HPDE6-E6E7 (cell line): Measurements from ENCODE around the gene MFSD6L.

Experiments used
- DNase-seq: peaks from one replicate; pipeline ENCODE4 v3.0.0; 2011; ENCODE audit warnings: missing footprints; ENCODE audit errors: extremely low spot score

Gene MFSD6L

DNA sequence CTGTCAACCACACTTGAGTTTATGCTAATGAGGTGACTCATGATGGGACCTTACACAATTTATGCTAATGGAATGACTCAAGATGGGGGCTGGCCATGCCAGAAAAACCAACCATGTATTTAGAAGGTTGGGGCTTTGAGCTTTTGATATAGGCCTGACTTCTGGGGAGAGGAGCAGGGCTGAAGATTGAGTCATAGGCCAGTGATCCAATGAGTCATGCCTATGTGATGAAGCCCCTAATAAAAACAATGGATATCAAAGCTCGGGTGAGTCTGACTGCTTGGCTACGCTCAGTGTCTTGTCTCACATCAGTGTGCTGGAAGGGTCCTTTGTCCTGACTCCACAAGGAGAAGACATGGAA, 7.3 kb downstream of the MFSD6L start:
- no peak for DNase-seq

DNA sequence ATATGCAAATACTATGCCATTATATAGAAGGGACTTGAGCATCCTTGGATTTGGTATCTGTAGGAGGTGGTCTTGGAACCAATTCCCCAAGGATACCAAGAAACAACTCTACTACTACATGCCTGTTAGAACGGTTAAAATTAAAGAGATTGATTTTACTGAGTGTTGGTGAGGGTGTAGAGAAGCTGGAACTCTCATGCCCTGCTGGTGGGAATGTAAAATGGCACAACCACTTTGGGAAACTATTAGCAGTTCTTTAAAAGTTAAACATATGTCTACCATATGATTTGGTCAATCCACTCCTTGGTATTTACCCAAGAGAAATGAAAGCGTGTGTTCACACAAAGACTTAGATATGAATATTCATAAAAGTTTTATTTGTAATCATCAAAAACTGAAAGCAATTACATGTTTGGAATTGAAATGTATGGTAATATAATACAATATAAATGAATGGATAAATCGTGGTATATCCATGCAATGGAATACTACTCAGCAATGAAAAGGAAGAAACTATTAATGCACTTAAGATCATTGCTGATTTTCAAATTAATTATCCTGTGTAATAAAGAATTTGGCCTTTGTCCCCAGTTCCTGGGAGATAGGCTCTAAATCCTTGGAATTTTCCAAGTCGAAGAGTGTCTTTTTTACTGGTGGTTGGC, 7.8 kb downstream of the MFSD6L start:
- DNase-seq, result no peak

DNA sequence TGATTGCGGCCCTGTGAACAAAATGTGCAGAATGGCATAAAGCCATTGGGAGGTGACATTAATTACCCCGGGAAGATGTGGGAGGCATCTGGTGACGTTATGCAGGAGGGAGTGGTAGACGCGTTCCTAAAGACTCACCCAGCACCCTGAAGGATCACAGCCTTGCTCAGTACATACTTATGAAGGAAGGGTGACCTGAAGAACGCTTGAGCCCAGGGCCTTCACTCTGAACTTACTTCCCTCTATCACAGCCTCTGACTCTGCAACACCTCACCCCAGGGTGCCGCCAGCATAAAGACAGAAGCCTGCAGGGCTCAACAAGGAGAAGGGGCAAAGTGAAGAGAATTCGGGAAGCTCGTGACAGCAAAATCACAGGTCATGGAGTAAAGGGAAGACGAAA, 9.4 kb downstream of the MFSD6L start:
- DNase-seq, result no peak

DNA sequence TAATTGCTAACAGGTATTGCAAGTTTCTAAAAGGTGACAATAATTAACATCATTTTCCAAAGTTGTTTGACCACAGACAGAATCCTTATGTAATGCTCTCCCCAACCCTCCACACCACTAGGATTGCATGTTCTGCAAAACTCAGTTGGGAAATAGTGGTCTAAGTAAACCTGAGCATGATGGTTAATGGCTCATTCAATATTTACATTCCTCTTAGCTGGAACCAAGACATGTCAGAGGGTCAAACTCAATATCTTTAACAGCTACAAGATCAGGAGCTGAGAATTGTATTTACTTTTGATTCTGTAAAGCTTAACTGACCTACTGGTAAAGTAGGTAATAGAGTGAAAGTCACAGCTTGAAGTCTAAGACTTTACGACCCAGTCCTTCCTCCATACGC, 10.2 kb downstream of the MFSD6L start:
- no peak for DNase-seq

DNA sequence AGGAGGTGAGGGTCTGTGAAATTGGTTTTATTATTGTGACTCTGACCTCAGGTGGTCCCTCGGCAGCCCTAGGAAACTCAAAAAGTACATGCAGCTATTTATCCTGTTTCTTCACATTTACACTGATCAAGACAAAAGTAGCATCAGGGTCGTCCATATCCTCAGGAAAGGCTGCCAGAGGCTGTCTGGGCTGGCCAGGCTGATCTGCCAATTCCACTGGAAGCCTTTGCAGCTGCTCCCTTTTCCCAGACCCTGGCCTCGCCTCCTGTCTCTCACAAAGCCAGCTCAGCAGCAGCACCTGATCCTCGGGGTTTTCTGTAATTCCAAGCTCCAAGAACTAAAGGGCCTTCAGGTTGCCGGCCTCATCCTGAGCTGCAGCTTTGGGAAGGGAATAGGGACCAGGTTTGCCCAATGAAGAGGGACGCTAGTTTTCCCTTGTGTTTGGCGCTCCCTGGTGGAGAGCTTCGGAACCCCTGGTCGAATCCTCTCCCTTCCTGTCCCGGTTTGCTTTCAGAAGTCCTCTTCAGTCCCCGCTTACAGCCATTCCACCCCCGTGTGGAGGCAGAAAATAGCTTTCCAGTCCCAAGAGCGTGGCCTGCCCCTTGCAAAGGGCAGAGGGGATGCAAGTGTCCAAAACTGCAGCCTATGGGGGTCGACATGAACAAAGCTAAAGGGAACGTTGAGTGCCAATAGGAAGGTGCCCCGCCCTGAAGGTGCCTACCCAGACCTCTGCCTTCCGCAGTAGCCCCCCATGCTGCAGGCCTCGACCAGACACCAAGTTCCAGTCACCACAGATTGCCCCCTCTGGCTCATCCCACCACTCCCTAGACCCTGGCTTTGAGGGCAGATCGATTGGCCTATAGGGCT, 13.4 kb downstream of the MFSD6L start:
- DNase-seq, result peak; percentile 42

DNA sequence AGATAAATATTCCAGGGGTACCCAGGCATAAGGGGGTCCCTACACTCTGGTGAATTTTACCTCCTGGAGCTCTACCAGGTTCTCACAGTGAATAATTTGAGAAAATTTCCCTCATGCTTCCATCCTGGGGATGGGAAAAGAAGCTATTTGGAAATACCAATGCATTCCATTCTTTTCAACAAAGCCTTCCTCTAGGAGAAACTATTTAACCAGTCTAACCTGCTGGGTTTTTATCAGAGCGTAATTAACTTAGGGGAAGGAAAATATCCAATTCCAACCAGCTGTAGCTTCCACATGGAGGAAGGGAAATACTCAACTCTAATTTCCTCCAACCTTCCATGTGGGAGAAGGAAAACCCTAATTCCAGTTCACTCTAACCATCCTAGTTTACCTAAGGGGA, 17.0 kb downstream of the MFSD6L start:
- no peak for DNase-seq

DNA sequence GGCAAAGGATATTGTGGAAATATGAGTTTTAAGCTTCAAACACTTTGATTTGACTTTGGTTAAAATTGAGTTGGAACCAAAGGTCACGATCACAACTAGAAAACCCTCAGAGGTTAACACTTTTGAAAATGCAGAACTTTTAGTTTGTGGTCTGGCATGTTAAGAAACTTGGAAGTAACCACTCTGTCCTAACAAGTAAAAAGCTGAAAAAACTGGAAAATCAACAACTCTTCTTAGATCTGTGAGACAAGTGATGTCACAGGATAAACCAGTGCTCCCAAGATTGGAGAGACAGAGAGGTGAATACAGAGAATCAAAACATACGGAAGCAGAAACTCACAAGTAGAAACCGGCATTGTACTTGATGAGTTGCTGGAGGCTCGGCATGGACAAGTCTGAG, 17.4 kb downstream of the MFSD6L start:
- no peak for DNase-seq

DNA sequence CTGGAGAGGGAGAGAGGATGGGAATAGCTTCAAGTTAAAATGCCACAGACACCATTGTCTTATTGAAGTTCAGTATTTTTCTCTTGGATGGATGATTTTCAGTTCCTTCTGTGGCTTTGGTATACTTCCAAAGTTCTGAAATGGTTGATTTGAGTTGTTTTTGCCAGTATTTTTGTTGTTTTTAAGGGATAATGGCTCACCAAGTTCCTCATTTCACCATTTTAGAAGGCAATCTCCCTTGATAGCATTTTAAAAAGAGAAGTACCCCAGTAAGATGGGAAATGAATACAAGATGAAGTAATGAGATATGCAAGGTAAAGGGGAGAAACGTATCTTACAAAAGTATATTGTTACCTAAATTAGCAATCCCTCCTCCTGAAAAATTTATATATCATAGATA, 22.3 kb downstream of the MFSD6L start:
- DNase-seq, result no peak

DNA sequence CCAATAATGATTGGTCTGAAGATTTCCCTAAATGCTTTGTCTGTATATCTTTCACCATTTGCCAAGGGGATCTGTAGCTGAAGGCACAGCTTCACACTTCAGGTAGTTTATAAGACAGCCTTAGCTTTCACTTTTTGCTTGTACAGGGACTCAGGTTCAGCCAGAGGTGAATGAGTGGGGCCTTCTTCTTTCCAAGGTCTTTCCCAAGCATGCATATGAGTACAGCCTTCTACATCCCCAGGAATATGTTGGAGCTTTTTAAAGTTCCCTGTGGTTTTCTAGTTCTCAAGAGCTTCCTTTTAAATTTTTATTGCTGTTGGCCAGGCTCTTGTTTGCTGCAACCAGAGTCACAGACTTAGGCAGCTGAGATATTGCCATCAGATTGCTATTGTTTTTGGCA, 22.9 kb downstream of the MFSD6L start:
- DNase-seq, result no peak

DNA sequence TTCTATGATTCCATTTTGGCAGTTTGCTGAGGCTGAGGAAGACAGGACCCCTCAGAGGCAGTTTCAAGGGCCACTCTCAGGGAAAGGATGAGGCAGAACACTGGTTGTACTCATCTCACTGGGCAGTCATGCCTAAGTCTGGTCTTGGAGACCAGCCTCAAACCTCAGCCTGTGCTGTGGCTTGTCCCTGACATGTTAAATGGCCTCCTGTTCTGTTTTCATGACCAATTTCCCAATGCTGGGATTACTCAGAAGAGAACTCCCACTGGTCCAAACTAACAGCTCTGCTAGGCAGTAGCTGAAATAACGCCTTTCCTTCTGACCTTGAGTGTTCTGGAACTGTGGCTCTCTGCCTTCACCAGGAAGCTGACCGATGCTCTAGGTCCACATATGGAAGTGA, 32.4 kb downstream of the MFSD6L start:
- DNase-seq, result no peak

DNA sequence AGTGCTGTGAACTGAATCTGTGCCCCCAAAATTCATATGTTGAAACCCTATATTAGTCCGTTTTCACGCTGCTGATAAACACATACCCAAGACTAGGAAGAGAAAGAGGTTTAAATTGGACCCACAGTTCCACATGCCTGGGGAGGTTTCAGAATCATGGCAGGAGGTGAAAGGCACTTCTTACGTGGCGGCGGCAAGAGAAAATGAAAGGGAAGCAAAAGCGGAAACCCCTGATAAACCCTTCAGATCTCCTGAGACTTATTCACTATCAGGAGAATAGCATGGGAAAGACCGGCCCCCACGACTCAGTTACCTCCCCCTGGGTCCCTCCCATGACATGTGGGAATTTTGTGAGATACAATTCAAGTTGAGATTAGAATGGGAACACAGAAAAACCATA, 37.2 kb downstream of the MFSD6L start:
- DNase-seq, result no peak

DNA sequence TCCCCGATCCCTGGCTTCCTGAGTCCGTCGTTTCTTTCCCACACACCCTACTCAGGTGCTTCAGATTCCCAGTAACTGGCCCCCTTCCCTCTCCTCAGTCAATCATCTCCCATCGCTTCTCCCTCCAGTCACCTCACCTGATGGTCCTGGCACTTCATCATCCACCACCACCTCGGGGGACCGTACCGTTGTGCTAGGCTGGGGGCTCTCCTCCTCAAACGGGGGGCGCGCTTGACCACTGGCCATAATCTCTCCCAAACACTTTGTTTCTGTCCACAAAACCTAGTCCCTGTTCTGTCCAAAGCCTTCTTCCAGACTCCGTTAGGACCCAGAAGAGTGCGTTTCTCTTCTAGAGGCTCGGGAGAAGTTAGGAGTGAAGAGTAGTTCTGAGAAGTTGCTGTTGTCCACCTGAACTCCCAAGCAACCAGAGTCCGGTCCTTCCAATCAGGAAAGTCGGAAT, 41.0 kb downstream of the MFSD6L start, which contains the start of gene SPDYE4:
Gene SPDYE4 (minus strand): TSS at position 410 of the 460 bp plus-strand sequence. CDS start 164 bp downstream, at position 246.
- DNase-seq, result no peak

DNA sequence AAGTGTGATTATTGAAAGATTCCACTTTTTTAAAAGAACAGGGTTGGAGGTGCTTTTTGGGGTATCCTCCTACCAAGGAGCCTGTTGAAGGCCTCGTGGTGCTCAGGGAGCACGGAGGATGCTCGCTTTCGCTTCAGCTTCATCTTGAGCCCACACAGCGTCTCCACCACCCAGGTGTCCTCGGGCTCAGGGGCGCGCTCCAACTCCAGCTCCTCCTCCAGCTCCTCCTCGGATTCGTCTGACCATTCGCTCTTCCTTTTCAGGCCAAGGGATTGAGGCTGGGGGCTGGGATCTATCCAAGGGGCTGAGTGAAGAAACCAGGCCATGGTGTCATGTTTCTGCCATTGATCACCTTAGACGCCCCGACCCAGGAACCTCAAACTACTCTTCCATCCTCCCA, 42.0 kb downstream of the MFSD6L start:
- DNase-seq, result no peak

DNA sequence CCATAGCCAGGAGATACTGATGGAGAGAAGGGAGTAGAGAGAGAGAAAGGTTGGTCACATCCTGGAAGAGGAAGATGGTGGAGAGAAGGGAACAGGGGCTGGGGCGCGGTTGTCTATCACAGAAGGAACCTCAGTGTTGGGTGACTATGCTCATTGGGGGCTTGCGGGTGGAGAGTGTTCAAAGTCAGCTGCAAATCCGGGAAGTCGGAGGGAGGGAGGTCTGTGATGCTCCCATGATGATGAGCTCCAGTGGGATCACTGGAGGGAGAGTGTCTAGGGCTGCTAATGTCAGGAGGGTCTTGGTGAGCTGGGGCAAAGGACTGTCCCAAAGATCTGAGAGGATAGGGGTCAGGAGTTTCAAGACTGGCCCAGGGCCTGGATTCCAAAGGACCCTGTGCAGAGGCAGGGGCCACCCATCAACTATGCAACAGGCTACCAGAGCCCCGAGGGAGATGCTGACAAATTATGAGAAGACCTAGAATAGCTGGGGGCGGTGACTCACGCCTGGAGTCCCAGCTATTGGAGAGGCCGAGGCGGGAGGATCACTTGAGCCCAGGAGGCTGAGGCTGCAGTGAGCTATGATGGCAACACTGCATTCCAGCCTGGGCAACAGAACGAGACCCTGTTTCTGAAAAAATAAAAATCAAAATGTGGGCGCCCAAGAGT, 43.4 kb downstream of the MFSD6L start:
- DNase-seq, result no peak

DNA sequence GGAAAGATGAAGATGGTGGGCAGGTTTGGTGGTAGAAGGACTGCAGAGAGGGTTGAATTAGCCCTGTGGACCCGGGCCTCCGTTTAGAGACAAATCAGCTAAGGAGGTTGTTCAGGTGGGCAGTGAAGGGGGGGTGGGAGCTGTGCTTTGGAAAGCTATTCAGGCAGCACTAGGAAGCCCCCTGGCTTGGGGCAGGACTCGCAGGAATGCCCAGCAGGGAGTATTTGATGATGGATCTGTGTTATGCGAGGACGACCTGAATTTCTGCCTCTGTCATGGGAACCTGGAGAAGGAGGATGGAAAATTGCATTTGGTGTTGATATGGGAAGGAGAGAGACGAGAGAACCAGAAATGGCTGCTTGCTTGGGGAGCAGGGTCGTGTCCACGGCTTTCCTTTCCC, 44.3 kb downstream of the MFSD6L start:
- DNase-seq, result no peak

DNA sequence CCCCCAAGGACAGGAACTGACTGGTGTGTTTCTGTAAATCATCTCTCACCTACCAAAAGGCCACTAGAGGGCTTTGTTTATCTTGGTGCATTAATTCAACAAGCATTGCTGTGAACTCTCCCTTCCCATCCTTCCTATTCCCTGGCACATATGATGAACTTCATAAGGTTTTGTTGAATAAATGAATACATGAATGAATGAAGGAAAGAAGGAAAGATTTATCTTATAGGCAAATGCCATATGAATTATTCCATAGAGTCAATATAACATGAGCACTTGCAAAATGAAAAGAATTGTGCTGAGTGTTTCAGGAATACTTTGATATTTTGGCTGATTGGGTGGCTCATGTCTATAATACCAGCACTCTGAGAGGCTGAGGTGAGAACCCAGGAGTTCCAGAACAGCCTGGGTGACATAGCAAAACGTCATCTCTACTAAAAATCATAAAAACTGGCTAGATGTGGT, 45.2 kb downstream of the MFSD6L start:
- DNase-seq, result no peak

DNA sequence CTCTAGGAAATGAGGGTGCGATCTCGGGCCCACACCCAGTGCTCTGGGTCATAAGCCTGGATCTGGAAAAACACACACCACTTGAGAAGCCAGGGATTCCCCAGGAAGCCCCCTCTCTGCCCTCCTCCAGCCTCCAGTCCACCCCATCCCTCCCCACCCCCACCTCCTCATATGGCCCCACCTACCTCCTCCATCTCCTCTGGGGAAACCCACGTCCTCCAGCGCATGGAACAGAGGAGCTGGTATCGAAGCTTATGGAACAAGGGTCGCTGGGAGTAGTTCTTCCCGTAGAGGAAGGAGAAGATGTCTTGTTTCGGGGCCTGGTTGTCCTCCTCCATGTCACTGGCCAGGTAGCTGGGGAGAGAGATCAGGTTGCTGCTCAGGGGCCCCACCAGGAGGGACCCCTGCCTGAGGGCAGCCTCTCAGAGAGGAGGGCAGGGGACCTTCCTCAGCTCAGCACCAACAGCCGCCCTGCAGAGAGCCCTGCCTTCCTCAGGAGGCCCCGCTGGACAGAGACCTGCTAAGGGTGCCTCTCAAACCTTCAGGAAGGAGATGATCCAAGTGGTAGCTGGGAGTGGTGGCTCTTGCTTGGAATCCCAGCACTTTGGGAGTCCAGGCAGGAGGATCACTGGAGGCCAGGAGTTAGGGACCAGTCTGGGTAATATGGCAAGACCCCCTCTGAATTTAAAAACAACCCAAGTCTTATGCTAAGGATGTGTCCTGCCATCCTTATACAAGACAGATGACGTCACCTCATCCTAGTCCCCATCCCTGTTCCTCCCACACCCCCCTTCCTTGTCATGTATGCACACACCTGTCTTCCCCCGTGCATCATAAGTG, 45.8 kb downstream of the MFSD6L start:
- DNase-seq, result no peak

DNA sequence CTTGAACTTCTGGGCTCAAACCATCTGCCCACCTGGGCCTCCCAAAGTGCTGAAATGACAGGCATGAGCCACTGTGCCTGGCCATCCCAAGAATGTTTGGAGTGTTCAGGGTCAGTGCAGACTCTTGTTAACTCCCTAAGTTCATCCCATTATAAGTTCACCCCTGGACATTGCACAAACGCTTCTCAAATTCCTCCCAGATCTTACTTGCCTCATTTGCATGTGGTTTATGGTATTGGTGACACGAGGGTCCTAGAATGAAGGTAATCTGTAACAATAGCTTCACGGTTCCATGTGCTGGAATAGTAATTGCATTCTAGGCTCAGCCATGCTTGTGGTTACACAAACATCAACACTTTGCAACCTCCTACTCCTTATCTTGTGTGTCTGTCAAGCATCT, 49.5 kb downstream of the MFSD6L start:
- no peak for DNase-seq

DNA sequence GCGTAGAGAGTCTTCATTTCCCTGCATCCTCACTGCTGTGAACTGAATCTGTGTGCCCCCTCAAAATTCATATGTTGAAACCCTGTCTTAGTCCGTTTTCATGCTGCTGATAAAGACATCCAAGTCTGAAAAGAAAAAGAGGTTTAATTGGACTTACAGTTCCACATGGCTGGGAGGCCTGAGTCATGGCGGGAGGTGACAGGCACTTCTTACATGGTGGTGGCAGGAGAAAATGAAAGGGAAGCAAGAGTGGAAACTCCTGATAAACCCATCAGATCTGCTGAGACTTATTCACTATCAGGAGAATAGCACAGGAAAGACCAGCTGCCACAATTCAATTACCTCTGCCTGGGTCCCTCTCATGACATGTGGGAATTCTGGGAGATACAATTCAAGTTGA, 51.4 kb downstream of the MFSD6L start:
- DNase-seq, result no peak
